Measurements from ENCODE around the gene LMNB1.
"Not testable (repeated sequence)": the region's sequence is repeated elsewhere in the genome, so short reads cannot be mapped to it uniquely, and the experiment has no call there.

Gene LMNB1

GRCh38 chr5:126757713-126758357, 19.1 kb upstream of the LMNB1 start:
- in situ Hi-C loops (cut with MboI; ENCODE audit: low sequenced_read_pairs) = no loop called here
- H3K4me3 ChIP-seq = no peak overlapping the region
- no peaks in the 10 kb centered on the region for H3K9me3 ChIP-seq
- H3K36me3 ChIP-seq (replicated peaks) = no peaks in the 10 kb centered on the region
- no peaks in the 10 kb centered on the region for H3K4me1 ChIP-seq
- H3K27me3 ChIP-seq (ENCODE audit: low read depth) = no peaks in the 10 kb centered on the region
- no peak for DNase-seq (ENCODE audit: low spot score in 2 of 2)

- no peaks in the 10 kb centered on the region for H3K36me3 ChIP-seq (replicated peaks)
- no peaks in the 10 kb centered on the region for H3K9me3 ChIP-seq
- in situ Hi-C loops (cut with MboI; ENCODE audit: low sequenced_read_pairs) = no loop called here
- no peaks in the 10 kb centered on the region for H3K4me1 ChIP-seq
- no peaks in the 10 kb centered on the region for H3K27me3 ChIP-seq (ENCODE audit: low read depth)
- DNase-seq (ENCODE audit: low spot score in 2 of 2) = no peak
- H3K4me3 ChIP-seq = no peak overlapping the region
Observed at GRCh38 chr5:126763371-126763770, 13.6 kb upstream of the LMNB1 start.

GRCh38 chr5:126769703-126770102, 7.2 kb upstream of the LMNB1 start:
- in situ Hi-C loops (cut with MboI; ENCODE audit: low sequenced_read_pairs) = no loop called here
- no peaks in the 10 kb centered on the region for H3K27me3 ChIP-seq (ENCODE audit: low read depth)
- no peak overlapping the region for H3K4me3 ChIP-seq

GRCh38 chr5:126773536-126773935, 3.4 kb upstream of the LMNB1 start:
- H3K27me3 ChIP-seq (ENCODE audit: low read depth); H3K9me3 ChIP-seq; H3K4me1 ChIP-seq; in situ Hi-C loops (cut with MboI; ENCODE audit: low sequenced_read_pairs); DNase-seq (ENCODE audit: low spot score in 2 of 2); H3K4me3 ChIP-seq: not testable (repeated sequence)
- peaks cover 10% of the 10 kb centered on the region for H3K36me3 ChIP-seq (replicated peaks)

More at GRCh38 chr5:126769703-126770102, 7.2 kb upstream of the LMNB1 start:
- DNase-seq (ENCODE audit: low spot score in 2 of 2) = no peak
- H3K36me3 ChIP-seq (replicated peaks) = no peaks in the 10 kb centered on the region
- no peaks in the 10 kb centered on the region for H3K9me3 ChIP-seq
- H3K4me1 ChIP-seq = no peaks in the 10 kb centered on the region

GRCh38 chr5:126774595-126774994, 2.3 kb upstream of the LMNB1 start:
- H3K4me3 ChIP-seq; H3K27me3 ChIP-seq (ENCODE audit: low read depth); DNase-seq (ENCODE audit: low spot score in 2 of 2); H3K9me3 ChIP-seq; in situ Hi-C loops (cut with MboI; ENCODE audit: low sequenced_read_pairs); H3K4me1 ChIP-seq: not testable (repeated sequence)
- peaks cover 10% of the 10 kb centered on the region for H3K36me3 ChIP-seq (replicated peaks)

- in situ Hi-C loops (cut with MboI; ENCODE audit: low sequenced_read_pairs) = loop anchor here (5.0 to 25.0 kb wide), 2 partner anchors 100 to 415 kb away; no protein-coding TSS in a partner anchor
Observed at GRCh38 chr5:126777257-126777974, 480 bp downstream of the LMNB1 start.

GRCh38 chr5:126777975-126778674, 1.2 kb downstream of the LMNB1 start:
- Histone ChIP-seq H3K4me1 (peaks cover 12% of the 10 kb centered on the region), H3K9me3 (no peaks in the 10 kb centered on the region), H3K4me3 (peak overlapping the region; percentile 87), H3K36me3 (replicated peaks) (peaks cover 10% of the 10 kb centered on the region), H3K27me3 (ENCODE audit: low read depth) (no peaks in the 10 kb centered on the region)
- in situ Hi-C loops (cut with MboI; ENCODE audit: low sequenced_read_pairs) = loop anchor here (5.0 to 25.0 kb wide), 2 partner anchors 101 to 416 kb away; no protein-coding TSS in a partner anchor
- DNase-seq (ENCODE audit: low spot score in 2 of 2) = peak; percentile 97 to 98

More at GRCh38 chr5:126777257-126777974, 480 bp downstream of the LMNB1 start:
- peak; percentile 25 to 53 for DNase-seq (ENCODE audit: low spot score in 2 of 2)
- peak overlapping the region; percentile 87 for H3K4me3 ChIP-seq
- peaks cover 12% of the 10 kb centered on the region for H3K4me1 ChIP-seq
- no peaks in the 10 kb centered on the region for H3K27me3 ChIP-seq (ENCODE audit: low read depth)
- H3K9me3 ChIP-seq = no peaks in the 10 kb centered on the region
- H3K36me3 ChIP-seq (replicated peaks) = peaks cover 10% of the 10 kb centered on the region

- H3K36me3 ChIP-seq (replicated peaks) = peaks cover 10% of the 10 kb centered on the region
- in situ Hi-C loops (cut with MboI; ENCODE audit: low sequenced_read_pairs) = loop anchor here (5.0 to 25.0 kb wide), 2 partner anchors 102 to 417 kb away; no protein-coding TSS in a partner anchor
- no peaks in the 10 kb centered on the region for H3K9me3 ChIP-seq
- DNase-seq (ENCODE audit: low spot score in 2 of 2) = peak in 1 of 2 experiments; percentile 14
- H3K27me3 ChIP-seq (ENCODE audit: low read depth) = no peaks in the 10 kb centered on the region
- H3K4me1 ChIP-seq = peaks cover 15% of the 10 kb centered on the region
- H3K4me3 ChIP-seq = peak overlapping the region; percentile 87
Observed at GRCh38 chr5:126778675-126779403, 1.9 kb downstream of the LMNB1 start.

- Histone ChIP-seq H3K4me1 (peaks cover 14% of the 10 kb centered on the region), H3K27me3 (ENCODE audit: low read depth) (no peaks in the 10 kb centered on the region), H3K9me3 (no peaks in the 10 kb centered on the region), H3K4me3 (peak overlapping the region; percentile 87), H3K36me3 (replicated peaks) (peaks cover 10% of the 10 kb centered on the region)
- peak; percentile 64 to 87 for DNase-seq (ENCODE audit: low spot score in 2 of 2)
- in situ Hi-C loops (cut with MboI; ENCODE audit: low sequenced_read_pairs) = loop anchor here (25.0 kb wide), 1 partner anchor 418 kb away; no protein-coding TSS in a partner anchor
Observed at GRCh38 chr5:126780165-126780827, 3.4 kb downstream of the LMNB1 start.

- not testable (repeated sequence) for H3K27me3 ChIP-seq (ENCODE audit: low read depth); H3K4me1 ChIP-seq; H3K9me3 ChIP-seq; H3K4me3 ChIP-seq; DNase-seq (ENCODE audit: low spot score in 2 of 2); H3K36me3 ChIP-seq (replicated peaks)
- in situ Hi-C loops (cut with MboI; ENCODE audit: low sequenced_read_pairs) = loop anchor here (25.0 kb wide), 1 partner anchor 426 kb away; no protein-coding TSS in a partner anchor
Observed at GRCh38 chr5:126788409-126788808, 11.5 kb downstream of the LMNB1 start.

- no peak for DNase-seq (ENCODE audit: low spot score in 2 of 2)
- H3K36me3 ChIP-seq (replicated peaks) = peaks cover 8% of the 10 kb centered on the region
- in situ Hi-C loops (cut with MboI; ENCODE audit: low sequenced_read_pairs) = loop anchor here (25.0 kb wide), 1 partner anchor 431 kb away; no protein-coding TSS in a partner anchor
- peaks cover 7% of the 10 kb centered on the region for H3K4me1 ChIP-seq
- no peaks in the 10 kb centered on the region for H3K9me3 ChIP-seq
- H3K27me3 ChIP-seq (ENCODE audit: low read depth) = no peaks in the 10 kb centered on the region
- H3K4me3 ChIP-seq = no peak overlapping the region
Observed at GRCh38 chr5:126793097-126793496, 16.2 kb downstream of the LMNB1 start.

- in situ Hi-C loops (cut with MboI; ENCODE audit: low sequenced_read_pairs) = loop anchor here (25.0 kb wide), 1 partner anchor 431 kb away; no protein-coding TSS in a partner anchor
- H3K9me3 ChIP-seq = not testable (repeated sequence)
Observed at GRCh38 chr5:126793648-126794047, 16.7 kb downstream of the LMNB1 start.

More at GRCh38 chr5:126793648-126794047, 16.7 kb downstream of the LMNB1 start:
- not testable (repeated sequence) for H3K4me1 ChIP-seq; H3K27me3 ChIP-seq (ENCODE audit: low read depth); DNase-seq (ENCODE audit: low spot score in 2 of 2); H3K4me3 ChIP-seq; H3K36me3 ChIP-seq (replicated peaks)

Measured in HAP-1 (cell line).